Suppressor macrophage treated with lipopolysaccharide for 4 hours (primary cell): ENCODE data around the gene CTNND2.

ENCODE experiments used
- DNase-seq: peaks from one replicate; pipeline ENCODE4 v3.0.0-alpha.2; 2020

CTNND2 gene

DNA sequence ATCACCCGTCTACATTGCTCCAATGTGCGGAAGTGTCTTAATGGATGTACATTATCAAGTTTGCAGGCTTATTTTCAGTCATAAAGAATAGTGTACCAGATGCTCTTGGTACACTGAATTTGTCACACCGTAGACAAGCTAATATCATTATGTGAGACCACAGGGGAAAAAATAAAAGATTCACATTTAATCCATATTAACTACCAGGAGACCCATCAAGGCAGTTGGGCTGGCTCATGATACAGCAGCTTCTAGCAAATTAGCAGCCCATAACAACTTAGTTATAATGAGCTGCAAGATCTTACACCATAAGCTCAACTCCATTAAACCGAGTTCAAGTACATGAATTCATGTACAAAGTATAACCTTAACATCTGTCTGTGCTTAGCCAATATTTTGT lies 324.9 kb downstream of the CTNND2 start:
- no peak for DNase-seq

DNA sequence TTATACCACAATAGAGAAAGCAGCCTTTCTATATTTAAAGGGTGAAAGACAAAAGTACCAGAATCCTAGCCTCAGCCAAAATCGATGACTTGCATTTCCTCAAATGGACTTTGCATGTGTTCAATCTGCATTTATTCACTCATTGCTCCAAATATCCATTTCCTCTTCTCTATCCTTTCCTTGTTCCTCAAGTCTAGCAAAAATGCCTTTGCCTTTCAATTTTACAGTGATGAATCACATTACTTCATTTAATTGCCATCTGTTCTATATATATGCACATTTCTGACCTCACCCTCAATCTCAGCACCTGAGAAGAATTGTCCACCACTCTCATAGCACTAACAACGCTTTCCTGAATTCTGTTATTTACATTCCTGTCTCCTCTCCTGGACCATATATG lies 329.5 kb downstream of the CTNND2 start:
- DNase-seq, result no peak

DNA sequence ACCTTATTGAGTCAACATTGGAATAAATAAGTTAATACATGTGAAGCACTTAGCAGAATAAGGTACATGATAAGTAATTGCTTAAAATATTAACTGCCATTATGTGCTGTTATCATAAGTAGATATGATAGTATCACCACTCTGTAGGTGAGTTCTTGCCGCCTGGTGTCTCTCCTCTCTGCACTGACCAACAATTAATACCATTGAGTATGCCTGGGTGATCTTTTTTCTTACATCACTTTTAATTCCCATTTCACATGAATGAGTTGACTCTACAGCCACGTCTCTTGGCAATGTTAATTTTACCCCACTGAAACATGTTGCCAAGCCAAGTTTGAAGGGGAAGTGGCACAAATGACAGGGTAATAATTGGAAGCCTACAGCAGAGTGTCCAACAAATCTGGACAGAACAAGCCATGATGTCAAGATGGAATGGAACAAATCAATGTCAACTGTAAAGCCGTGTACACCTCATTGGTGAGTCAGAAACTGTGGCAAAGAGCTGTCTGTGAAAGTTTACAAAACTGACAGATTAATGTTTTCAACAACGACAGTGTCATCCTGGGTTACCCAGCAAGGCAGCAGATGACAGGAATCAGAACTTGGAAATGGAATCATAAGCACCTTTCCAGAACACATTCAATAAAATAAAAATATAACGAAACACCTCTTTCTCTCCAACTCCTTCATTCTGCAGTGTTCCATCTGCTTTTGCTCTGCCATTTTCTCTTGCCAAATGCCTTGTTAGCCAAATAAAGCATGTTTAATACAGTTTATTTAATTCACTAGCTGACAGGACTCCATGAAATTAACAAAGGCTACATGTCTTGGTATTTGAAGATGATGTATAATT lies 330.9 kb downstream of the CTNND2 start:
- DNase-seq, result no peak

DNA sequence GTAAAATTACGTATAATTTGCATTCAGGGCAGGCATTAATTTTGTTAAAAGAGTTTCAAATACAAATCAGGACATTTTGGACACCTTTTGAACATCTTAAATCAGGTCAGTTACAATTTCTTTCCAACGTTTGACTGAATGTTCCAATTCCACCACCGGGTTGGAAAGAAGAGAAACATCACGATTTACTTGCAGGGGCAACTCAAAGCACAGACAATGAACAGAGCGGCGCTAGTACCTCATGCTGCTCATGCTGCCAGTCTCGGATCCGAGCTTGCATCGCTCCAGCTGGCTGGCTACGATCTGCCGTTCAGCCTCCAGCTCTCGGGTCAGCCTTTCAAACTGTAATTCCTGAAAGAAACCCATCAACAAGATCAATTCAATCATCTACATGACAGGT lies 339.5 kb downstream of the CTNND2 start:
- no peak for DNase-seq

DNA sequence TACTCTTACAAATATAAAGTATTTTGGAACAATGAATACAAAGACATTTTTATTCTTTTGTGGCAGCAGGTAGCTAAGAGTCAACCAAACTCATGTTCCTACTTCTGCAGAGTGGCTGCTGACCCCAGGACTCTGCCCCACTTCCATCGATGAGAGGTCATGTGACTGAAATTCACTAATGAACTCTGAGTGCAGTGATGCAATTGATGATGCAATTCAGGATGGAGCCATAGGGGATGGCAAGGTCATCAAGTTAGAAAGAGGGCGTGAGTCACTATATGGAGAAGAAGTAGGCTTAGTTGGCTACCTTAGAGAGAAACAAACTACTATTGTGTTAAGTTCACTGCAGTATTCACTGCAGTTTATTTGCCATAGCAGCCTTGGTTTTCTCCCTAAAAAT lies 340.4 kb downstream of the CTNND2 start:
- DNase-seq, result no peak

DNA sequence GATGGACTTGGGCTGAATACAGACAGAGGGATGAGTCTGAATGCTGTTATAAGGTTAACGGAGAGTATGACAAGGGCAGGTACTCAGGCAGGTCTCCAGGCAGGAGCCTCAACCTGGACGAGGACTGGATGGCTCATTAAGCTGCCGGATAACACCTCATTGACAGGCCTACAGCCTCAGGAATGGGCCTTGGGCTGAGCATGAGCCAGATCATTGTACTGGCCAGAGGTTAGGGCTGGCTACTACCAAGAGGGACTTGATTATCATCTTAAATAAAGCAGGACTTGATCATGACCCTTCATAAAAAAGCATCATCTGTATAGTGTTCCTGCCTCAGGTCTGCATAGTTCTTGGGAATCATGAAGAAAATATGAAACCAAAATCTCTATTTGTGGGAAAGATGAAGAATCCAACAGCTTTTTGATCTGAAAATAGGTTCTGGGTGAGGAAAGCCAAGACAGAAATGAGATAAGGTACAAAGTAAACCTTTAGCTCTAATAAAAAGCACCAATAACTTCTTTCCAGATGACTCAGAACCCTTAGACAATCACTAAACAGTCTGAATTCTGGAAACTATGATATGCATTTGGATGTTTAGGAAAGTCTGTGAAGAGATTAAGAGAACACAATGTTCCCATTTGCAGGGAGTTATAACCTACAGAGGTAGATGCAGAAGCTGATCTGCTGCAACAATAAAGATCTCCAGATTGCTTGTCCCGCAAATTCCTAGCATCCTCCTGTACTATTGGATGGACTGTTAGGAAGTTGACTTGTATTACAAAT lies 343.1 kb downstream of the CTNND2 start:
- DNase-seq, result no peak

DNA sequence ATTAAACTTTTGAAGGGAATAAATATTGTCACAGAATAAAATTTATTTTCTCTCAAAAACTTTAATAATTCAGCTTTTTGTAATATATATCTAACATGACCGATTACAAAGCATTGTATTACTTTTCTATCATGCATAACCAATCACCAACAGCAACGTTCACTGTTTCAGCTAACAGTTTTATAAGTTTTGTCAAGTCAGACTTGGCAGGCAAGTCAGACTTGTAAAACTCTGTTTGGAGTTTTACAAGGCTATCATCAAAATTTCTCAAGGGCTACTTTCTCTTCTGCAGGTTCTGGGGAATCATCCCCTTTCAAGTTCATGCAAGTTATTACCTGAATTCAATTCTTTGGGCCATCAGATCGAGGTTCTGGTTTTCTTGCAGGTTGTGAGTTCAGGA lies 347.2 kb downstream of the CTNND2 start:
- no peak for DNase-seq

DNA sequence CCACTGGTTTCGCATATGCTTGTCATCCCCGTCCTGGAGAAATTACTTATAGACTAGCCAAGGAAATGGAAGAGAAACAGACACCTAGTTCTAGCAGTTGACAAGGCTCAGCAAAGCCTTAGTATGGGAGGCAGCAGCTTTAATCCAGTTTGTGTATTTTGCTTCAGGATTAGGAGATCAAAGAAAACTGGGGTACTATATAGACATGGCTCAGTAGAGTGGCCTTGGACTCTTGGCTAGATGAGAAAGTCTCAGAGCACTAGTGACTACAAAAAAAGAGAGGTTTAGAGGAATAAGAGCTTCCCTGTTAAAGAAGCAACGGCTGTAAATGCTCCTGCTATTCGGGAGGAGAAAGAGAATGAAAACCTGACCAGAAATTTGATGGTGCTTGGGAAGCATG lies 349.1 kb downstream of the CTNND2 start:
- DNase-seq, result no peak

DNA sequence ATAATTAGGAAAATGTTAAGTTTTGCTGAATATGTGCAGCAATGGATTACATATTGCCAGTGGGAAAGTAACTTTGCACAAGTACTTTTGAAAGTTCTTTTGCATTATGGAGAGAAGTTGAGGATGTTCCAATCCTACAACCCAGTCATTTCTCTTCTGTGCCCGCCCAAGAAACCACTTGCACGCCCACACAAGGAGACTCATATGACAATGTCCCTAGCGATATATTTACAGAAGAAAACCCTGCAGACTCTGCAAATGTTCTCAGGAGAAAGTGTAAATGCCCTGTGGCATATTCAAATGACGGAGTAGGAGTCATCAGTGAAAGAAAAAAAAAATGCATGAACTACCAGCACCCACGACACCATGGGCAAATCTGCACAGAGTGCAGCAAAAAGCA lies 356.5 kb downstream of the CTNND2 start:
- peak; percentile 3 for DNase-seq

DNA sequence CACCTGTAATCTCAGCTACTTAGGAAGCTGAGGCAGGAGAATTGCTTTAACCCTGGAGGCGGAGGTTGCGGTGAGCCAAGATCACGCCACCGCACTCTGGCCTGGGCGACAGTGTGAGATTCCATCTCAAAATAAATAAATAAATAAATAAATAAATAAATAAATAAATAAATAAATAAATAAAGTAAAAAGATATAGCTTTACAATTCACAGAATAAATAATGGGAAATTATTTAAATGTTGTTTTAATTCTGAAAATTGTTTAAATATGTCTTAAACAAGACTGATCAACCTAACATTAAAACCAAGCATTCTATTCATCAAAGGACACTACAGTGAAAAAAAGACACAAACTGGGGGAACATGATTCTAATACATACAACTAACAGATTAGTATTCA lies 357.1 kb downstream of the CTNND2 start:
- DNase-seq, result no peak

DNA sequence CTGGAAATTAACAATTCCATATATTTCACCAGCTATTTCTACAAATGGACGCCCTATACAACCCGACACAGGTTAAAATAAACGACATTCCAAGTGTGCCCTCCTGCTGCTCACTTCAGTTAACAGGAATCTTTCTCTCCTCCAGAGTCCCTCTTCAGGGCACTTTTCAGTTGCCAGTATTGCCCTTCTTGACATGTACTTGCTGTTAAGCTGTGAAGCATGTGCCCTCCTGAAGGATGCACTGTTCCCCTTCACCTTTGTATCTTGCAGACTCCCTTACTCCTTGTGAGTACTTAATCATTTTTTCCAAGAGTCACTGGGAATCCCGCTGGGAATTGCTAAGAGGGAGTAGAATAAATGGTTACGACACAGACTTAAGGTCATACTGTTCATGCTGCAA lies 364.1 kb downstream of the CTNND2 start:
- no peak for DNase-seq

DNA sequence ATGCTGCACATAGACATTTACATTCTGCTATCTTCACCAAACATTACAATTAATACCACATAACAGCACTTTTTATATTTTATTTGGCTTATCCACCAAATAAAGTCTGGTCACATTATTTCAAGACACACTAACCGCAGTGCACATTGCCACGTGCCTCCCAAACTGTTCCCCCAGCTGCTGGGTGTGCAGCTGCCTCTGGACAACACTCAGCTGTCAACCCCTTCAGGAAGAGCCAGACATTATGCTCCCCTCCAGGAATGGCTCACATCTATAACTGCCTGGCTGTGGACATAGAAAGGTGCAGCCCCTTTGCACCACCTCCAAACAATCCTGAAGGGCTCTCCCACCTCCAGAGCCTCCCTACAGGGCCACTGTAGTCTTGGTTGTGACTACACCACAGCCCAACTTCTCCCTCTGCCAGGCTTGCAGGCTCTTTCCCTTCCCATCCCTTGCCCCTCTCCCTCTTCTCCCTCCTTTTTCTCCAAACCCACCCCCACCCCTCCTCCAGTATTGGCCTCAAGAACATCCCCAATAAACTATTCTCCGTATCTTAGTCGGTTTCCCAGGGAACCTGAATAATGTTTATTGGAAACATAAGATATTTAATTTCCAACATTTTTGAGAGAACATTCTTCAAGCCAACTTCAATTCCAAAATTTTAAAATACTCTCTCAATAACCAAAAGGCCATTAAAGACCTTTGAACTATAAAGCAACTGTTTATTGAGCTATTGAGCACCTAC lies 372.3 kb downstream of the CTNND2 start:
- DNase-seq, result no peak

DNA sequence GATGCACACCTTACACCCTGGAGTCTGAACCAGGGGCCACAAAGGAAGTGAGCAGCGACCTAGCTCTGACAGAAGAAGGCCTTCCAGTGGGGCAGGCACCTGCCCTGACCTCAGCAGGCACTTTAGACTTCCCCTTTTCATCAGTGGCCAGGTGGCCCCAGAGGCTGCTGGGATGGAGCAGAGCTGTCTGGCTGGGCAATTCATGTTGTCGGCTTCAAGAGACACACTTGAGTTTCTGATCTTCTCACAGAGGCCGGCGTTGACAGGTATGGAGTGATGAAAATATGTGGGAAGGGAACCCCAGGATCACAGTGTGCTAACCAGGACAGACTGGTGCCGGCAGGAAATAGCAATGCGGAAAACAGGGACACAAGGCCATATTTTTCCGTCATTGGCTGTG lies 375.5 kb downstream of the CTNND2 start:
- DNase-seq, result no peak

DNA sequence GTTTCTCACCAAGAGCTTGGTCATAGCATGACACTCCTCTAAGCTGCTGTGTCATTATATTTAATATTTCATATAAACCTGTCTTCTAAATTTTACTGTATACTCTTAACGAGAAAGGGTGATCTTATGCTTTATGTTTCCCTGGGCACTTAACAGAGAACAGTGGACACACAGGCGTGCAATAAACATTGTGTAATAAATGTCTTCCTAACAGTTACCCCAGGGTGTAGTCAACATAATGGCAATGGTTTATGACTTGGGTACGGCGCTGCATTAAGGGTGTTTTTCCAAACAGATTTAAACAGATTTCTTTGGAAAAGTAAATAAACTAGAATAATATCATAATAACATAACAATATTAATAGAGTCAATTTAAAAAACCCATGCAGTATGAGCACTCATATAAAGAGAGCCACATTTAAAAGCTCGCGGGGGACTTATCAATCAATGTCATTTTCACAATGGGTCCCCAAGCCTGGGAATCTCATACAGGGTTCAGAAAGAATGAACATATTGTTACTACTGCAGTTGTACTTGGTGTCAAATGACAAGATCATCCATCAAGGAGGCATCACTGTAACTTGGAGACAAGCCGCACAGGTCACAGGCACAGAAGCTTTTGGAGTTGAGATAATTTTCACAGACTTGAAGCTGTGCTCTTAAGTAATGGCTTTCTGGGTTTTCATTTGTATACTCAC lies 376.4 kb downstream of the CTNND2 start:
- DNase-seq, result no peak

DNA sequence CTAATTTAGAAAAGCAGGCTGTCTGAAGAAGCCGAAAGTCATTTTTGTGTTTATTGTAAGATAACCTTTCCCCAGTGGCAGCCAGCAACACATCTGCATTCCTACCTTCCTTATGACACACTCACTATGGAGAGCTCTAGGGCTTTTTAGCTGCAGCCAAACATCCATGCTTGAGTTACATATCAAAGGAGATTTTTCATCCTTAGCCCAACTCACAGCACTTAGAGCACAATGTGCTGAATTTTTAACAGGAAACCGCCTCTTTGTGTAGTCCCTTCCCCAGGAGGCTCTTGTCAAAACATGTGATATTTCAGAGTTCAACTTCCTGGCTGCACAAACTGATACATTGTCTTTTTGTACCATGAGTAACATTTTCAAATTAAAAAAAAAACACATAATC lies 379.2 kb downstream of the CTNND2 start:
- DNase-seq, result no peak

DNA sequence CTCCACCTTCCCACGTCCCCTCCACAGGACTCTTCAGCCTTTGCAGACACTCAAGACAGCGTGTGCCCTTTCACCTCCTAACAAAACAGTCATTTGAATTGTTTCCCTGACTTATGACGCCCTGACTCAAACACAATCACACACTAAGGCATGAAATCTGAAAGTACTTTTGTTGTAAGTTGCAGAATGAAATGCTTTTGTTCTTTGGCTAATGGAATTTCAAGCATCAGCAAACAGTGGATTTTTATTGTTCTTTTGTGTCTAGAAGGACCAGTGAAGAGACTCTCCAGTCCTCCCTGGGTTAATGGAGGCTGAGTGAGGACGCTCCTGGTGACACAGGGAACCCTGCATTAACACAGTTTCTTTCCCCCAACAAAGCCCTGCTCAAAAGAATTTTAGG lies 380.1 kb downstream of the CTNND2 start:
- no peak for DNase-seq

DNA sequence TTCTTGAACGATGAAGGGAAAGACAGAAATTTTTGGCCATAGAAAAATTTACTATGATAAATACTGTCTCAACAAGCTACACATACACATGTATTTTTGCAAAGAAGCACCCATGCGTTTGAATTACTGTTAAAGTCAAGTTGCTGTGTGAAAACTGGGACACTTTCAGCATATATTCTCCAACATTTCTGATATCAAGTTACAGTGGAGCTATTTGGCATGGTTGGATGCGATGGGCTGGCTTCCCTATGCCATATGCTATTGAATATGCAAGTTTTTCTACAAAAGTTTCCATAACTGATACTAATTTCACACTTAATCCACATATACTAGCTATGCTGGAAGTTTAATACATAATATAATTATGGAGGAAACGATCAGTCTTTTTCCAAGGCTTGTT lies 381.4 kb downstream of the CTNND2 start:
- no peak for DNase-seq

DNA sequence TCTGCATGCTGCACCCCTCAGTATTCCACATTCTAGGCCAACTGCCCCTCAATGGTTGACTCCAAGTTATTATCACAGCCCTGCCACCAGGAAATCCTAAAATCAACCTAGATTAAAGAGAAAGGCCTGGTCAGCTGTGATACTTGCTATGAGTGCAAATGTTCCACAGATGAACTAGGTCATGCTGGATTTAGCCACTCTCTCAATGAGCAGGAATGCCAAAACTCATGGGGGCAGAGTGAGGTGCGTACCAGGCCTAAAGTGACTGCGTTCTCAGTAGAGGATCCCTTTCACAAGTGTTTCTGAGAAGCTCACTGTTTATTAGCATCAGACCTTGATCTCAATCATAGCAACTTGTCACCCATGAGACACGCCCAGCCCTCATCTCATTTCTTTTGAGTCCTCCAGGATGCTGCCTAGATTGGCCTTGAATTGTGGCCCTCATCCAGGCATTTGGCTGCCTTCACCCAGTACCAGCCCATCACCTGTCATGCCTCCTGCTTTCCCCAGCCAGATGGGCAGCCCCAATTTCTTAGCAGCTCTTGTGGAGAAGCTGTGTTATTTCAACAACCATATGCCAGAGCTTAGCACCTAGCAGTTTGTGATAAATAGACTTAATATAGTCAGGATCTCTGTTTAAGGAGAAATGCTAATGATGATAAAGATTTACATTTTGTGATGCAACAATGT lies 383.9 kb downstream of the CTNND2 start:
- DNase-seq, result no peak

DNA sequence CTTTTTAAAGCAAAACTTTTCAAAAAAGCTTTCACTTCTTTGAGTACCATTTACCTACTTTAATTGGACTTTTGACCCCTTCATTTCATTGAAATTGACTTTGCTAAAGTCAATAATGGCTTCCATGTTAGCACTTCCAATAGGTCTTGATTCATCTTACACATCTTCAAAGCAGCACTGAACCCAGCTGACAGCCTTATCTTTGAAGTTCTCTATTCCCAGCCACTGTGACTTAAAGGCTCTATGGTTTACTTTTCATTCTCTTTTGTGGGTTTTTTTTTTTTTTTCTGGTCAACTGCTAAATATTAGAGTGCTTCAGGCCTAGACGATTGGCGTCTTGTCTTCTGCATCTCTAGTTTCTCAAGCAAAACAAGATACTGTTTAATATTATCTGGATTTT lies 385.0 kb downstream of the CTNND2 start:
- DNase-seq, result no peak

DNA sequence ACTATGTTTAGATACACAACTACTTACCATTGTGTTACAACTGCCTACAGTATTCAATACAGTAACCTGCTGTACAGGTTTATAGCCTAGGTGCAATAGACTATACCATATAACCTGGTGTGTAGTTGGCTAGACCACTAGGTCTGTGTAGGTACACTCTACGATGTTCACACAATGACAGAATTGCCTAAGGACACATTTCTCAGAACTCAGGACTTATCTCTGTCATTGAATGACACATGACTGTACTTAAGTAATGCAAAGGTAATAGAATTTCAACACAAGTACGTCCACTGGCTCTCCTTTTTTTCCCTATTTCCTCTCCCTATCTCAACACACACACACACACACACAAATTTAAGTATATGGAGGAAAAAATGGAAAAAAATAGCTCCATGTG lies 385.6 kb downstream of the CTNND2 start:
- no peak for DNase-seq

DNA sequence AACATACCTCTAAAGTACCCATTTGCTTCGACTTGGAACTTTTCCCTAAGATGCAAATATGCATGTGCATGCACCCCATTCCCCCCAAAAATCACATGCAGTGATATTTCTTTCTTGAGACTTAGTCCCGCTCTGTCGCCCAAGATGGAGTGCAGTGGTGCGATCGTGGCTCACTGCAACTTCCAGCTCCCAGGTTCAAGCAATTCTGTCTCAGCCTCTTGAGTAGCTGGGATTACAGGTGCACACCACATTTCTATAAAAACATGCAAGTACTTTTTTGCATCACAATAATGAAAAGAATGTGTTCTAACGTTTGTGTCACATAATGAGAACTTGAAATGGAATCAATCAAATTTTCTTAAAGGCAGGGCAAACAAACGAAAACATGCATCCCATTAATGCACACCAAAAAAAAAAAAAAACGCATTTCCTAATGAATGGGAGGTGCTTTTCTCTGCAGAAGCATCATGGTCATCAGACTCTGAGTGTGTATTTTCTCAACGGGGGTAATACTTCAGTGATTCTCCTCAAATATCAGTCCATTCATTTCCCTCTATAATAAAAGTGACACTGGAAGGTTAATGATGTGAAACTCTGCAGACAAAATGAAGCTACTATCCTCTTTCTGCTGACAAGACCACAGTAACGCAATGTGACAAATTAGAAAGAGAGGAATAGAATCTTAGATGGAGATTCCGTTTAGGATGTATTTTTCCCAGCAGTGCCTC lies 389.4 kb downstream of the CTNND2 start:
- no peak for DNase-seq

DNA sequence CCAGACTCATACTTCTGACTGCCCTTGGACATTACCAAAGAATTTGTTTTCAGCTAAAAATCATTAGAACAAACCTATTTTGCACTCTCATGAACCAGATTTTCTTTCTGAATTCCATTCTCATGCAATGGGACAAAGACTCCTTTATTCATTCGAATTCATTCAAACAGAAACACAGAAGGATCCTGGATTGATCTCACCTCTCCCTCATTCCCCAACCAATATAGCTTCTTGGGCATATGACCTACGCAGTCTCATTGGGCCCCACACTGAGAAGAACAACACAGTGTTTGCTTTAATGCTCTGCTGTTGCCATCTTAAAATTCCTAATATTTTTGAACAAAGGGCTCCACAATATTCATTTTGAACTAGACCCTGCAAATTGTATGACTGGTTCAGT lies 392.4 kb downstream of the CTNND2 start:
- DNase-seq, result no peak
